GM15510 (cell line): ENCODE measurements around the gene QARS1.
A peak's percentile ranks its signal among the peaks of the same experiment; 100 is the strongest.

Experiments
- POLR2A ChIP-seq: IDR thresholded peaks from 3 replicates; pipeline ENCODE4 v1.6.1; 2011; ENCODE audit warnings: borderline replicate concordance; ENCODE audit not compliant: insufficient read length; ENCODE audit errors: extremely low read depth

QARS1 gene

GRCh38 chr3:49098429-49098828 is 6.1 kb downstream of the QARS1 start:
- no peak for TF ChIP-seq POLR2A

GRCh38 chr3:49093853-49094767 is 10.4 kb downstream of the QARS1 start, which contains the start of gene QRICH1:
TSS of gene QRICH1 (minus strand) at chr3:49094071. CDS start at chr3:49077017, 17,054 bp downstream.
- TF ChIP-seq POLR2A = peak; percentile 73

GRCh38 chr3:49092938-49093852 is 11.4 kb downstream of the QARS1 start:
- peak; percentile 8 for TF ChIP-seq POLR2A

DNA sequence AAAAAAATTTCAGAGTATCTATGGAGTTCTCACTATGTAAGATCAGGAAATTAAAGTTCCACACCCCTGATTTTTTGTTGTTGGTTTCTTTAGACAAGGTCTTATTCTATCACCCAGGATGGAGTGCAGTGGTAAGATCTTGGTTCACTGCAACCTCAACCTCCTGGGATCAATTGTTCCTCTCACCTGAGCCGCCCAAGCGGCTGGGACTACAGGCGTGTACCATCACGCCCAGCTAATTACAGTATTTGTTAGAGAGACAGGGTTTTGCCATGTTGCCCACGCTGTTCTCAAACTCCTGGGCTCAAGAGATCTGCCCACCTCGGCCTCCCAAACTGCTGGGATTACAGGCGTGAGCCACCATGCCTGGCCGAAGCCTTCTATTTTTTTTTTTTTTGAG is 23.1 kb downstream of the QARS1 start:
- TF ChIP-seq POLR2A = no peak

DNA sequence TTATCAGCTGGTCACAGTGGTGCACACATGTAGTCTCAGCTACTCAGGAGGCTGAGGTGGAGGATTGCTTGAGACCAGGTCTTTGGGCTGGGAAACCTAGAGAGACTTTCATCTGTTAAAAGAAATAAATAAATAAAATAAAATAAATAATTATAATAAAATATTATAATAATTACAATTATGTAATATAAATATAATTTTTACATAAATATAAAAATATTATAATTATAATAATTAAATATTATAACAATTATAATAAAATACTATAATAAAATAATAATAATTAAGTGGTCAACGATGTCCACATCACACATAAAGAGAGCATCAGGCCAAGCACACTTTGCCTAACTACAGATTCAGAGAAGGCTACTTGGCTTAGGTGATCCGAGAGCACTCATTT is 25.3 kb downstream of the QARS1 start:
- TF ChIP-seq POLR2A = no peak

DNA sequence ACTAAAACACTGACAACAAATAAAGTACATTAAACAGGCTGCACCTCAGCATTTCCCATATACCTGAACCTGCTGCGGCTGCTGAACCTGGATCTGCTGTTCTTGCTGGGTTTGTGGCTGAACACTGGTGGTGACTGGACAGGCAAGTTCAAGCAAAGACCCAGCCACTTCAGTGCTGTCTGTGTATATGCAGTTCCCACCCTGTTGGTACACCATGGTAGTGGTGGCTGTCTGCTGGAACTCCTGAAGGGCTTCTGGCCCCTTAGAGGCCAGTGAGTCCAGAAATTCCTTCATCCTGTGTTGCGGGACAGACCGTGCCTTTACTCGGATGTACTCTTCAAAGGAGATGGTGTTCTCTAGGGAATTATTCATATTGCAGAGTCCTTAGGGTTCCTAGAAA is 27.9 kb downstream of the QARS1 start:
- no peak for TF ChIP-seq POLR2A

- no peak for TF ChIP-seq POLR2A
Measured at GRCh38 chr3:49076116-49076515, 28.4 kb downstream of the QARS1 start.

DNA sequence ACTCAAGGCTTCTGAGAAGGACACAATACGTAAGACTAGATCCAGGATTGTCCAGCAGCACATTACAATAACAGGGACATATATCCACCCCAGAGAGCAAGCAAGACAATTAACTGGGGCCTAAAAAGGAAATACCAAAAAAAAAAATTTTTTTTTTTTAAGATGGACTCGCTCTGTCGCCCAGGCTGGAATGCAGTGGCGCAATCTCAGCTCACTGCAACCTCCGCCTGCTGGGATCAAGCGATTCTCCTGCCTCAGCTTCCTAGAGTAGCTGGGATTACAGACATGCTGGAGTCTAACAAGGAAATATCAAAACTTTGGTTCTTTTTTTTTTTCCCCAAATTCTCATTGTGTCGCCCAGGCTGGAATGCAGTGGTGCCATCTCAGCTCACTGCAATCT is 46.5 kb downstream of the QARS1 start:
- TF ChIP-seq POLR2A = no peak

DNA sequence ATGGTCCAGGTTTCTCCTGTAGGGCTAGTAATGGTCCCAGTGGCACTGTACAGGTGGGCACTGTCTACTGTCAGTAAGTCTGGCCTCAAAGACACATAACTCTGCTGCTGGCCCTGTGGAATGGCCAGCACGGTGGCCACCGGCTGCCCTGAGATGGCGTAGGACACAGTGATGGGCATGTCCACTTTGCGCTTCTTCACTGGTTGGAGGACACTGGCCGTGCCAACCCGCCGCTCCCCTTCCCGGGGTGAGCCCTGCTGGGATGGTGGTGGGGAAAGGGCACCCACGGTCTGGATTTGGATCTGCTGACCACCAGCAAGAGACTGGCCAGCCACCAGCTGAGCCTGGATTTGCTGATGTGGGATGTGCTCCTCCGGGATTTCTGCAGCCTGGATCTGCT is 47.3 kb downstream of the QARS1 start:
- no peak for TF ChIP-seq POLR2A

DNA sequence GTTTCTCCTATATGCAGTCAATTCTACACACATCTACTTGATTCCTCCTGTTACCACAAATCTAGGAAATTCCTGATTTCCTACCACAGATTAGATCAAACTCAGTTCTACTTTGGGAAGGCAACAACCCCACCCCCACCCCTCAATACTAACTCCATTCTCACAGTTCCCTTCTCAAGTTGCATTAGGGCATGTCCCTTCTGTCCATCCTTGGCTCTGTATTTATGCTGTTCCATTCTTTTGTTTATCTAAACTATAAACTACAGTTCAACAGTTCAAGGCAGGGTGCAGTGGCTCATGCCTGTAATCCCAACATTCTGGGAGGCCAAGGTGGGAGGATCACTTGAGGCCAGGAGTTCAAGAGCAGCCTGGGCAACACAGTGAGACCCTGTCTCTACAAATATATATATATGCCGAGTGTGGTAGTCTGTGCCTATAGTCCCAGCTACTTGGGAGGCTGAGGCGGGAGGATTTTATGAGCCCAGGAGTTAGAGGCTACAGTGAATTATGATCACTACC is 50.2 kb downstream of the QARS1 start:
- TF ChIP-seq POLR2A = no peak

- no peak for TF ChIP-seq POLR2A
Measured at GRCh38 chr3:49053543-49053942, 51.0 kb downstream of the QARS1 start.
